Fibroblast of the aortic adventitia (primary cell): ENCODE results near the gene IDI1. TPM values are rescaled to one million over a fixed set of nuclear protein-coding genes. Genes with fewer than 3 reads are reported as not detected.

Experiments used
- DNase-seq: peaks from one replicate; pipeline ENCODE4 v3.0.0-alpha.2; 2010; ENCODE audit warnings: low read depth
- H3K4me3 ChIP-seq: 2 replicates; pipeline ENCODE4 v1.5.1; 2011; ENCODE audit warnings: low read depth, mild to moderate bottlenecking, control low read depth, low read length, moderate library complexity
- CTCF ChIP-seq: IDR thresholded peaks from 2 replicates; pipeline ENCODE4 v1.5.1; 2011; ENCODE audit warnings: mild to moderate bottlenecking, low read length, control low read depth, inconsistent platforms; ENCODE audit not compliant: insufficient read depth
- total RNA-seq: library from RNA; depleted of rRNA; stranded (reverse); fragments of >200 nt; gene quantifications from 2 replicates; pipeline ENCODE4 v1.2.3, GENCODE V29; 2012; ENCODE audit warnings: low replicate concordance

The IDI1 gene
- total RNA-seq, 1 donor = 48.1 TPM

DNA sequence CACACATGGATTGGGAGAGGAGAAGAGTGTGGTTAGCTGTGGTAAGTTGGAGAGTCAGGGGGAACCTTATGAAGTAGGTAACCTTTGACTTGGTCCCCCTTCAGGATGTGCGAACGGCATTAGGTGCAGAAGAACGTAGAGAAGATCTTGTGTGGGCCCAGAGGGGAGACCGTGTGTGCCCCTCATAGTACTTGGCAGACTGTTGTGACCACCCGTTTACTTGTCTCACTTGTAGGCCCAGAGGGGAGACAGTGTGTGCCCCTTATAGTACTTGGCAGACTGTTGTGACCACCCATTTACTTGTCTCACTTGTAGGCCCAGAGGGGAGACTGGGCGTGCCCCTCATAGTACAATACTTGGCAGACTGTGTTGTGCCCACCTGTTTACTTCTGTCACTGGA is 58.1 kb downstream of the IDI1 start:
- TF ChIP-seq CTCF = no peak
- no peak overlapping the region for H3K4me3 ChIP-seq
- no peak for DNase-seq

Other genes with a start within 250 kb of the IDI1 start
- gene LARP4B, start 117.4 kb downstream of the IDI1 start, total RNA-seq = 25.2 and 38.7 TPM in 2 replicates
- 26.5 and 81.8 TPM in 2 replicates for gene GTPBP4, start 60.7 kb downstream of the IDI1 start, total RNA-seq
- gene IDI2, start 23.3 kb downstream of the IDI1 start, total RNA-seq = not detected in 2 replicates
- 14.4 and 17.0 TPM in 2 replicates for gene WDR37, start 7.3 kb upstream of the IDI1 start, total RNA-seq